Gastroesophageal sphincter (tissue), 3 donors: ENCODE measurements around the gene TUBB4B.
A peak's percentile ranks its signal among the peaks of the same experiment; 100 is the strongest.

Experiments
- CTCF ChIP-seq, 4 experiments: fragments of 200-600 bp in 2 of 4; fragments of 450-650 bp in 2 of 4; sonication (generic) in 1 of 4; IDR thresholded peaks; one replicate each; pipeline ENCODE4 v1.5.1; 2017 to 2019; ENCODE audit warnings: antibody characterized with exemption in 4 of 4, mild to moderate bottlenecking in 2 of 4, moderate library complexity in 2 of 4
- POLR2A ChIP-seq, 2 donors: fragments of 450-650 bp; IDR thresholded peaks; one replicate each; pipeline ENCODE4 v1.6.1; 2017; ENCODE audit warnings: antibody characterized with exemption in 2 of 2, mild to moderate bottlenecking in 2 of 2, moderate library complexity in 1 of 2

DNA sequence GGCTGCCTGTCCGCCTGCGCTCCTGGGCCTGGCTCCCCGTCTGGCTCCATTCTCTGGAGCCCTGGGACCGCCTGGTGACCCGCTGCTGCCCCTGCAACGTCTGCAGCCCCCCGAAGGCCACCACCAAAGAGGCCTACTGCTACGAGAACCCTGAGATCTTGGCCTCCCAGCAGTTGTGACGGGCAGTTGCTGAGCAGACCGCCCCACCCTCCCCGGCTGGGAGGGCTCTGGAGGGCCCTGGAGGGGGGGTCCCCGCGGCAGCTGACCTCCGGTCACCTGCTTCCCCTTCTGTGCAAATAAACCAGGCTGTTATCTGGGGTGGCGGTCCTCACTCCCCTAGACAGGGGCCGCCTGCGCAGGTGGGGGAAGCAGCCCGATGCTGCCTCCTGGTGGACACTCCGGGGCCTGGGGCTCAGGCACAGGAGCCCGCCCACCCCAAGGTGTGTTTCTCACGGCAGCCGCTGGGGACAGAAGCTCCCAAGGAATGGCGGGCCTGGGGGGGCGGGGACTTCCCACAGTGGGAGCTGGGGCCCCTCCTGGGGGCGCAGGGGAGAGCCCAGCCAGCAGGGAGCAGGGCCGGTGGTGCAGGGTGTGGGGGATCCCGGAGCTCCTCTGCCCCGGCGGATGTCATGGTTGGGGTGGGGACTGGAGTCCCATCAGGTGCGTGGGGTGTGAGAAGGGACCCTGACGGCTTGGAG is 4.7 kb upstream of the TUBB4B start:
- peak in 3 of 4 experiments; percentile 99 to 100 (median 99) for TF ChIP-seq CTCF (IDR thresholded peaks at IDR 0.05)
- TF ChIP-seq POLR2A (IDR thresholded peaks at IDR 0.05): no peak
